Fibroblast of lung (primary cell): ENCODE results near the gene CLDN25. TPM values are rescaled to one million over a fixed set of nuclear protein-coding genes. Genes with fewer than 3 reads are reported as not detected.
"Not testable (repeated sequence)": the region's sequence is repeated elsewhere in the genome, so short reads cannot be mapped to it uniquely, and the experiment has no call there.

ENCODE experiments used
- DNase-seq, 2 donors: peaks; one replicate each; pipeline versions ENCODE4 v3.0.0 to v3.0.0-alpha.2; 2010; ENCODE audit warnings: low read depth in 2 of 2
- H2AFZ ChIP-seq: 2 replicates; pipeline ENCODE4 v1.5.1; 2012; ENCODE audit warnings: low read length, control low read depth, inconsistent platforms
- H3K27ac ChIP-seq: 2 replicates; pipeline ENCODE4 v1.5.1; 2011; ENCODE audit warnings: low read length, control low read depth; ENCODE audit not compliant: insufficient read depth
- H3K27me3 ChIP-seq: 2 replicates; pipeline ENCODE4 v1.5.1; 2011; ENCODE audit warnings: mild to moderate bottlenecking, low read length; ENCODE audit not compliant: control insufficient read depth, insufficient read depth
- H3K36me3 ChIP-seq: 2 replicates; pipeline ENCODE4 v1.5.1; 2011; ENCODE audit warnings: low read length; ENCODE audit not compliant: control insufficient read depth, insufficient read depth
- H3K4me1 ChIP-seq: 2 replicates; pipeline ENCODE4 v1.5.1; 2011; ENCODE audit warnings: low read length; ENCODE audit not compliant: control insufficient read depth, insufficient read depth; ENCODE audit errors: extremely low read depth
- H3K4me2 ChIP-seq: 2 replicates; pipeline ENCODE4 v1.5.1; 2011; ENCODE audit warnings: low read length, control low read depth; ENCODE audit not compliant: insufficient read depth; ENCODE audit errors: extremely low read depth
- H3K4me3 ChIP-seq, 4 experiments: fragments of 200-600 bp in 1 of 4; sonication (generic) in 1 of 4; replicated peaks in 1 of 4; 2 replicates each; pipeline ENCODE4 v1.5.1; 2011 to 2016; ENCODE audit warnings: low read length in 4 of 4, low read depth in 3 of 4, mild to moderate bottlenecking in 3 of 4, control low read depth in 2 of 4, inconsistent platforms in 1 of 4, mixed read lengths in 1 of 4; ENCODE audit not compliant: insufficient read depth in 1 of 4; ENCODE audit errors: control extremely low read depth in 1 of 4
- H3K79me2 ChIP-seq: 2 replicates; pipeline ENCODE4 v1.5.1; 2012; ENCODE audit warnings: mild to moderate bottlenecking, low read length, inconsistent platforms; ENCODE audit not compliant: control insufficient read depth, insufficient read depth
- H3K9ac ChIP-seq: 2 replicates; pipeline ENCODE4 v1.5.1; 2011; ENCODE audit warnings: mild to moderate bottlenecking, low read length, control low read depth; ENCODE audit not compliant: insufficient read depth
- H3K9me3 ChIP-seq: 2 replicates; pipeline ENCODE4 v1.5.1; 2012; ENCODE audit warnings: low read depth, low read length; ENCODE audit not compliant: control insufficient read depth, insufficient read depth
- H4K20me1 ChIP-seq: 2 replicates; pipeline ENCODE4 v1.5.1; 2011; ENCODE audit warnings: low read length; ENCODE audit not compliant: control insufficient read depth, insufficient read depth; ENCODE audit errors: extremely low read depth
- EZH2 ChIP-seq: IDR thresholded peaks from 2 replicates; pipeline ENCODE4 v1.5.1; 2012; ENCODE audit warnings: low read length, control low read depth, mild to moderate bottlenecking; ENCODE audit errors: missing control alignments
- polyA plus RNA-seq, 2 donors: library from polyadenylated mRNA; depleted of rRNA in 1 of 2; stranded (reverse) in 1 of 2; unstranded in 1 of 2; fragments of >200 nt; gene quantifications; 2 replicates each; pipeline ENCODE4 v1.2.1, GENCODE V29; 2011 to 2012; ENCODE audit warnings: missing spikeins in 1 of 2
- total RNA-seq: library from RNA; depleted of rRNA; stranded (reverse); fragments of >200 nt; gene quantifications from 2 replicates; pipeline ENCODE4 v1.2.1, GENCODE V29; 2014
- TF ChIP-seq, protein P1 (sequence below), 2 donors: IDR thresholded peaks in 1 of 2; conservative IDR thresholded peaks in 1 of 2; 1 replicate in 1 of 2; 2 replicates in 1 of 2; pipeline ENCODE4 v1.5.1; 2011 to 2012; ENCODE audit warnings: low read length in 2 of 2, control low read depth in 1 of 2, inconsistent platforms in 1 of 2, low read depth in 1 of 2, mild to moderate bottlenecking in 1 of 2

CLDN25 gene
- total and polyA plus RNA-seq, 2 donors (not counting 1 experiment from before 2014, with no cell fraction given): not detected

DNA sequence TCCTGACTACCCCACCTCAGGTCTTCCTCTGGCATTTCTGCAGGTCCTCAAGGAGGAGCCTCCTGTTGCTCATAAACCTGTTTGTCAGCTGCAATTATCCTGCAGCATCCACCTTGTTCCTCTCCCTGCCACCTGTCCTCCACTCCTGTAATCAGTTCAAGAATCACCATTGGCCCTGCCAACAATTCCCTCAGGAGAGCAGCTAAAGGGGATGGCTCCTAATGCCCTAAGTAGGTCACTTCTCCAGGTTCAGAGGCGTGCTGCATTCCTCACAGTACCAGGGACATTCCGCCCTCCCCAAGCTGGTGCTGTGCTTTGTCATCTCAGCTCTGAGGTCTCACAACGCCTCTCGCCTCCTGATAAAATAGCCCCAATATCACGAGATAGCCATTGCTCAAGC lies 2.1 kb downstream of the CLDN25 start:
- peaks cover 4% of the 10 kb centered on the region for H3K27me3 ChIP-seq
- no peak overlapping the region for H3K4me2 ChIP-seq
- H3K27ac ChIP-seq: no peak overlapping the region
- no peaks in the 10 kb centered on the region for H3K79me2 ChIP-seq
- no peaks in the 10 kb centered on the region for H3K36me3 ChIP-seq
- H3K9me3 ChIP-seq: no peaks in the 10 kb centered on the region
- no peak for TF ChIP-seq EZH2
- TF ChIP-seq, protein P1, sequence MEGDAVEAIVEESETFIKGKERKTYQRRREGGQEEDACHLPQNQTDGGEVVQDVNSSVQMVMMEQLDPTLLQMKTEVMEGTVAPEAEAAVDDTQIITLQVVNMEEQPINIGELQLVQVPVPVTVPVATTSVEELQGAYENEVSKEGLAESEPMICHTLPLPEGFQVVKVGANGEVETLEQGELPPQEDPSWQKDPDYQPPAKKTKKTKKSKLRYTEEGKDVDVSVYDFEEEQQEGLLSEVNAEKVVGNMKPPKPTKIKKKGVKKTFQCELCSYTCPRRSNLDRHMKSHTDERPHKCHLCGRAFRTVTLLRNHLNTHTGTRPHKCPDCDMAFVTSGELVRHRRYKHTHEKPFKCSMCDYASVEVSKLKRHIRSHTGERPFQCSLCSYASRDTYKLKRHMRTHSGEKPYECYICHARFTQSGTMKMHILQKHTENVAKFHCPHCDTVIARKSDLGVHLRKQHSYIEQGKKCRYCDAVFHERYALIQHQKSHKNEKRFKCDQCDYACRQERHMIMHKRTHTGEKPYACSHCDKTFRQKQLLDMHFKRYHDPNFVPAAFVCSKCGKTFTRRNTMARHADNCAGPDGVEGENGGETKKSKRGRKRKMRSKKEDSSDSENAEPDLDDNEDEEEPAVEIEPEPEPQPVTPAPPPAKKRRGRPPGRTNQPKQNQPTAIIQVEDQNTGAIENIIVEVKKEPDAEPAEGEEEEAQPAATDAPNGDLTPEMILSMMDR (conservative IDR thresholded peaks at IDR 0.05 in 1 of 2, IDR thresholded peaks at IDR 0.05 in 1 of 2; ENCODE audit: low read depth in 1 of 2, low read length in 2 of 2): no peak
- no peaks in the 10 kb centered on the region for H3K4me1 ChIP-seq
- no peak overlapping the region for H3K9ac ChIP-seq
- DNase-seq: no peak
- no peaks in the 10 kb centered on the region for H4K20me1 ChIP-seq
- H2AFZ ChIP-seq: no peak overlapping the region
- H3K4me3 ChIP-seq: no peak overlapping the region

DNA sequence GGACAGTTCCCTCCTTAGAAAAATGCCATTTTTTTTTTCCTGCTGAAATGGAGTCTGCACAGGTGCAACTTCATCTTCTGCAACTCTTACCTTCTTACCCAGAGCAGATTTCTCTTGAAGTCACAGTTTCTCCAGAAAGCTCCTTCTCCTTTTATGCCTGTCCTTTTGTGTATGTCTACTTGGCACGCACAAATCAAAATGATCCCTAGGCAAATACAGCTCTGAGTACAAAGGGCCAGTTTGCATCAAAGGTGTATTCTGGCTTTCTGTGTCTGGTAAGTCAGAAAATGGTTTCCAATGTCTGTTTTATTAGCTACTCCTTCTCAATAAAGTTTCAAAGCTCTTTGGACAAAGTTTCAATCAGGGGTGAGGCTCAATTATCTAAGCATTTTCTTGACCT lies 2.5 kb downstream of the CLDN25 start:
- TF ChIP-seq, protein P1 (conservative IDR thresholded peaks at IDR 0.05 in 1 of 2, IDR thresholded peaks at IDR 0.05 in 1 of 2; ENCODE audit: low read depth in 1 of 2, low read length in 2 of 2): no peak
- TF ChIP-seq EZH2: no peak
- Histone ChIP-seq H3K27me3 (peaks cover 4% of the 10 kb centered on the region), H3K4me1 (no peaks in the 10 kb centered on the region), H3K36me3 (no peaks in the 10 kb centered on the region), H3K27ac (no peak overlapping the region), H4K20me1 (no peaks in the 10 kb centered on the region), H3K4me2 (no peak overlapping the region), H2AFZ (no peak overlapping the region), H3K4me3 (no peak overlapping the region), H3K9me3 (no peaks in the 10 kb centered on the region), H3K79me2 (no peaks in the 10 kb centered on the region), H3K9ac (no peak overlapping the region)
- no peak for DNase-seq

DNA sequence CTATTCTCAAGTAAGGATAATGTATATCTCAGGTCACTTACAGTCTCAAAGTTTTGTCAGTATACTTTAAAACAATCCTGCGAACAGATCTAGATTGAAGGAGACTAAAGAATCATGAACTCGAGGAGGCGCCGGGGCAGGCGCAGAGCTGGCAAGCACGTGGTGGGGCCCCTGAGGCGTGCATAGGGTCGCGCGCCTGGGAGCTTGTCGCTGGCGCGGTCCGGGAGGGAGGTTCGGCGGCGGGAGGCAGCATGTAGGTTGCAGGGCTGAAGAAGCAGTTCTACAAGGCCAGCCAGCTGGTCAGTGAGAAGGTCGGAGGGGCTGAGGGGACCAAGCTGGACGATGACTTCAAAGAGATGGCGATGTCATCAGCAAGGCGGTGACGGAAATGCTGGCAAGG lies 9.4 kb downstream of the CLDN25 start:
- DNase-seq, H3K4me3 ChIP-seq, H3K4me1 ChIP-seq, H3K4me2 ChIP-seq, H3K9ac ChIP-seq, H2AFZ ChIP-seq, H3K36me3 ChIP-seq, H3K9me3 ChIP-seq, H3K27me3 ChIP-seq, H3K27ac ChIP-seq, H3K79me2 ChIP-seq, H4K20me1 ChIP-seq: not testable (repeated sequence)
